Natural killer cell (primary cell): Measurements from ENCODE around the gene TP53. TPM values are rescaled to one million over a fixed set of nuclear protein-coding genes. Genes with fewer than 3 reads are reported as not detected.

Source experiments
- ATAC-seq, 3 donors: fragments of 150-1000 bp in 2 of 3; fragments of 200-7000 bp in 1 of 3; cut with Tn5 transposase; 1 replicate in 1 of 3; 2 replicates in 2 of 3; pipeline ENCODE4 v1.10.0; 2021; ENCODE audit warnings: mild to moderate bottlenecking in 2 of 3, moderate library complexity in 2 of 3
- DNase-seq, 2 donors: peaks; one replicate each; pipeline versions ENCODE4 v3.0.0 to v3.0.0-alpha.2; 2013 to 2021; ENCODE audit warnings: mixed read lengths in 1 of 2
- H3K27ac ChIP-seq: one replicate; pipeline ENCODE4 v1.5.1; 2013; ENCODE audit warnings: mild to moderate bottlenecking, low read length
- H3K27me3 ChIP-seq: one replicate; pipeline ENCODE4 v1.6.1; 2013; ENCODE audit warnings: low read length; ENCODE audit not compliant: control insufficient read depth, insufficient read depth
- H3K36me3 ChIP-seq: one replicate; pipeline ENCODE4 v1.6.1; 2013; ENCODE audit warnings: low read length; ENCODE audit not compliant: control insufficient read depth, insufficient read depth
- H3K4me1 ChIP-seq: one replicate; pipeline ENCODE4 v1.6.1; 2013; ENCODE audit warnings: low read length; ENCODE audit not compliant: control insufficient read depth, insufficient read depth
- H3K4me3 ChIP-seq: one replicate; pipeline ENCODE4 v1.5.1; 2013; ENCODE audit warnings: low read length
- H3K9me3 ChIP-seq: one replicate; pipeline ENCODE4 v1.6.1; 2013; ENCODE audit warnings: low read length; ENCODE audit not compliant: control insufficient read depth, insufficient read depth
- H3K27ac Mint-ChIP-seq, 2 donors: one replicate each; pipeline ENCODE4 v1.8.0; 2022; ENCODE audit warnings: mild to moderate bottlenecking in 2 of 2, mixed read lengths in 2 of 2, moderate library complexity in 1 of 2
- H3K27me3 Mint-ChIP-seq, 2 donors: one replicate each; pipeline ENCODE4 v1.8.0; 2022; ENCODE audit warnings: low read depth in 2 of 2, mixed read lengths in 2 of 2
- H3K36me3 Mint-ChIP-seq: one replicate; pipeline ENCODE4 v1.8.0; 2022; ENCODE audit warnings: mixed read lengths
- H3K4me1 Mint-ChIP-seq, 2 donors: one replicate each; pipeline ENCODE4 v1.8.0; 2022; ENCODE audit warnings: mixed read lengths in 2 of 2
- H3K4me3 Mint-ChIP-seq: one replicate; pipeline ENCODE4 v1.8.0; 2022; ENCODE audit warnings: mild to moderate bottlenecking, moderate library complexity, mixed read lengths
- H3K9me3 Mint-ChIP-seq, 2 donors: one replicate each; pipeline ENCODE4 v1.8.0; 2022; ENCODE audit warnings: mixed read lengths in 2 of 2
- WGBS: methylation state at CpG from one replicate; pipeline ENCODE4 v1.1.7; 2013; ENCODE audit warnings: missing lambda C conversion rate; ENCODE audit not compliant: insufficient coverage; 5-methylcytosine and 5-hydroxymethylcytosine counted together
- intact Hi-C: fragments of 100-400 bp; cut with micrococcal nuclease; formaldehyde crosslinking; loops from one replicate; pipeline ENCODE4 v1.14.2; 2022
- total RNA-seq, 4 donors: library from RNA; stranded (reverse); fragments of 120-200 nt in 1 of 4; gene quantifications; one replicate each; pipeline versions ENCODE4 v1.2.3 to v1.2.4, GENCODE V29; 2013 to 2022
- TF ChIP-seq, protein P1 (sequence below): fragments of 200-600 bp; IDR thresholded peaks from one replicate; pipeline ENCODE4 v1.8.0; 2022; ENCODE audit warnings: antibody characterized with exemption

The TP53 gene
- total RNA-seq, 3 donors from 2014 or later (not counting 1 experiment from before 2014, with no cell fraction given): 56.5 to 65.5 (median 62.0) TPM

DNA sequence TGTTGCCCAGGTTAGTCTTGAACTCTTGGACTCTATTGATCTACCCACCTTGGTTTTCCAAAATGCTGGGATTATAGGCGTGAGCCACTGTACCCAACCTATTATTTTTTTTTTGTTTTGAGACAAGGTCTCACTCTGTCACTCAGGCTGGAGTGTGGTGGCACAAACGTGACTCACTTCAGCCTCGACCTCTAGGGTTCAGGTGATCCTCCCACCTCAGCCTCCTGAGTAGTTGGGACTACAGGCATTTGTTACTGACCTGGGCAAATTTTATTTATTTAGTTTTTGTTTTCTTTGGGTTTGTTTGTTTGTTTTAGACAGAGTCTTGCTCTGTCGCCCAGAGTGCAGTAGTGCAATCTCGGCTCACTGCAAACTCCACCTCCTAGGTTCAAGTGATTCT lies 63.6 kb downstream of the TP53 start:
- DNase-seq: no peak
- H3K9me3 Mint-ChIP-seq: no peaks in the 10 kb centered on the region
- no peak overlapping the region for H3K27ac ChIP-seq
- H3K4me1 ChIP-seq: peaks cover 17% of the 10 kb centered on the region
- TF ChIP-seq, protein P1, sequence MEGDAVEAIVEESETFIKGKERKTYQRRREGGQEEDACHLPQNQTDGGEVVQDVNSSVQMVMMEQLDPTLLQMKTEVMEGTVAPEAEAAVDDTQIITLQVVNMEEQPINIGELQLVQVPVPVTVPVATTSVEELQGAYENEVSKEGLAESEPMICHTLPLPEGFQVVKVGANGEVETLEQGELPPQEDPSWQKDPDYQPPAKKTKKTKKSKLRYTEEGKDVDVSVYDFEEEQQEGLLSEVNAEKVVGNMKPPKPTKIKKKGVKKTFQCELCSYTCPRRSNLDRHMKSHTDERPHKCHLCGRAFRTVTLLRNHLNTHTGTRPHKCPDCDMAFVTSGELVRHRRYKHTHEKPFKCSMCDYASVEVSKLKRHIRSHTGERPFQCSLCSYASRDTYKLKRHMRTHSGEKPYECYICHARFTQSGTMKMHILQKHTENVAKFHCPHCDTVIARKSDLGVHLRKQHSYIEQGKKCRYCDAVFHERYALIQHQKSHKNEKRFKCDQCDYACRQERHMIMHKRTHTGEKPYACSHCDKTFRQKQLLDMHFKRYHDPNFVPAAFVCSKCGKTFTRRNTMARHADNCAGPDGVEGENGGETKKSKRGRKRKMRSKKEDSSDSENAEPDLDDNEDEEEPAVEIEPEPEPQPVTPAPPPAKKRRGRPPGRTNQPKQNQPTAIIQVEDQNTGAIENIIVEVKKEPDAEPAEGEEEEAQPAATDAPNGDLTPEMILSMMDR: no peak
- peaks cover 12 to 14% of the 10 kb centered on the region in 2 donors for H3K4me1 Mint-ChIP-seq
- H3K27ac Mint-ChIP-seq: no peak overlapping the region
- intact Hi-C loops: no loop called here
- H3K4me3 Mint-ChIP-seq: no peak overlapping the region
- H3K36me3 Mint-ChIP-seq: no peaks in the 10 kb centered on the region
- H3K36me3 ChIP-seq: peaks cover 2% of the 10 kb centered on the region
- no peak for ATAC-seq
- no peaks in the 10 kb centered on the region for H3K9me3 ChIP-seq
- H3K4me3 ChIP-seq: no peak overlapping the region
- 85% methylated on average over 5 of the region's 5 CpGs for WGBS
- no peaks in the 10 kb centered on the region for H3K27me3 ChIP-seq
- H3K27me3 Mint-ChIP-seq: no peaks in the 10 kb centered on the region

DNA sequence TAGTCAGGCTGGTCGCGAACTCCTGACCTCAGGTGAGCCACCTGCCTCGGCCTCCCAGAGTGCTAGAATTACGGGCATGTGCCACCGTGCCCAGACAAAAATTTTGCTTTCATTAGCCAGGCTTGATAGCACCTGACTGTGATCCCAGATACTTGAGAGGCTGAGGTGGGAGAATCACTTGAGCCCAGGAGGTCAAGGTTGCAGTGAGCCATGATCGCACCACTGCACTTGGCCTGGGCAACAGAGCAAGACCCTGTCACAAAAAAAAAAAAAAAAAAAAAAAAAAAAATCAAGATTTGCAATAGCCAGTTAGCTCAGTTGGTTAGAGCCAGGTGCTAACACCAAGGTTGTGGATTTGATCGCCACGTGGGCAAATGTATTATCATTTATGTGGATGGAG lies 66.5 kb downstream of the TP53 start:
- no peak overlapping the region for H3K4me3 ChIP-seq
- Mint-ChIP-seq H3K36me3 (no peaks in the 10 kb centered on the region), H3K27ac (no peak overlapping the region), H3K4me1 (no peaks in the 10 kb centered on the region), H3K27me3 (no peaks in the 10 kb centered on the region), H3K9me3 (no peaks in the 10 kb centered on the region), H3K4me3 (no peak overlapping the region)
- ATAC-seq (no peak), DNase-seq (no peak)
- intact Hi-C loops: no loop called here
- no peaks in the 10 kb centered on the region for H3K9me3 ChIP-seq
- no peaks in the 10 kb centered on the region for H3K36me3 ChIP-seq
- no peaks in the 10 kb centered on the region for H3K27me3 ChIP-seq
- H3K27ac ChIP-seq: no peak overlapping the region
- no peaks in the 10 kb centered on the region for H3K4me1 ChIP-seq
- TF ChIP-seq, protein P1: no peak
- WGBS: 94% methylated on average over 8 of the region's 8 CpGs

DNA sequence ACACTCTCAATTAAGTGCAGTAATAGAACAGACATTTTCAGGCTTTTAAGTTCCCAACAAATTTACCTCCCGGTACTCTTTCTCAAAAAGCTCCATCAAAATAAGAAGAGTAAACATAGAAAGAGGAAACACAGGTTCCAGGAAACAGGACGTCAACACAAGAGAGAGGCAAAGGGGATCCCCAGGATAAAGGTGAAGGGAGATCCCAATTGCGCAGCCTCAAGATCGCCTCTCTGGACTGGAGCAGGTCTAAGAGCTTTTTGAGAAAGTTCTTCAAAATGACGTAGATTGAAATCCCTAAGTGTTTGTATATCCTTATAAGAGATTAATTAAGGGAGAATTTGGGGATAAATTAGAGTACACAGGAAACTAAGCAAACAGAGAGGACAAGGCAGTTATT lies 68.7 kb downstream of the TP53 start:
- TF ChIP-seq, protein P1: no peak
- H3K27ac Mint-ChIP-seq: no peak overlapping the region
- H3K4me1 ChIP-seq: peaks cover 12% of the 10 kb centered on the region
- H3K36me3 Mint-ChIP-seq: no peaks in the 10 kb centered on the region
- 84% methylated on average over 4 of the region's 5 CpGs for WGBS
- no peaks in the 10 kb centered on the region for H3K27me3 ChIP-seq
- peaks cover 5 to 12% of the 10 kb centered on the region in 2 donors for H3K4me1 Mint-ChIP-seq
- H3K4me3 ChIP-seq: no peak overlapping the region
- H3K4me3 Mint-ChIP-seq: no peak overlapping the region
- H3K27ac ChIP-seq: no peak overlapping the region
- no peaks in the 10 kb centered on the region for H3K36me3 ChIP-seq
- no peaks in the 10 kb centered on the region for H3K9me3 ChIP-seq
- intact Hi-C loops: no loop called here
- DNase-seq (no peak), ATAC-seq (no peak)
- H3K27me3 Mint-ChIP-seq: no peaks in the 10 kb centered on the region
- no peaks in the 10 kb centered on the region for H3K9me3 Mint-ChIP-seq

Other genes starting within 250 kb of the TP53 start
- 1 to 10 TPM; 1.2 to 4.2 (median 1.9) TPM for gene FGF11, start 248.0 kb downstream of the TP53 start, total RNA-seq
- 10 to 100 TPM in 2 of 3 donors, 1 to 10 TPM in 1; 9.8 to 10.4 (median 10.2) TPM for gene CHRNB1, start 242.4 kb downstream of the TP53 start, total RNA-seq
- gene ZBTB4, start 207.9 kb downstream of the TP53 start, total RNA-seq: 10 to 100 TPM; 64.0 to 72.5 (median 68.4) TPM
- gene SLC35G6, start 206.0 kb downstream of the TP53 start, total RNA-seq: not detected
- 100 to 1,000 TPM; 515 to 879 (median 524) TPM for gene POLR2A, start 203.1 kb downstream of the TP53 start, total RNA-seq
- gene TNFSF12, start 138.4 kb downstream of the TP53 start, total RNA-seq: 10 to 100 TPM; 49.1 to 62.6 (median 60.3) TPM
- gene TNFSF13, start 128.7 kb downstream of the TP53 start, total RNA-seq: 10 to 100 TPM in 1 of 3 donors, 1 to 10 TPM in 2; 2.7 to 11.1 (median 2.7) TPM
- gene SENP3, start 125.6 kb downstream of the TP53 start, total RNA-seq: 10 to 100 TPM; 36.9 to 42.3 (median 39.1) TPM
- gene CD68, start 107.9 kb downstream of the TP53 start, total RNA-seq: 10 to 100 TPM in 2 of 3 donors, 1 to 10 TPM in 1; 1.4 to 24.7 (median 13.0) TPM
- 10 to 100 TPM; 26.3 to 29.2 (median 27.1) TPM for gene MPDU1, start 103.6 kb downstream of the TP53 start, total RNA-seq
- under 1 TPM in 1 of 3 donors, not detected in 2; 0.27 TPM for gene SOX15, start 97.4 kb downstream of the TP53 start, total RNA-seq
- gene FXR2, start 72.6 kb downstream of the TP53 start, total RNA-seq: 10 to 100 TPM; 23.7 to 40.2 (median 29.5) TPM
- gene SAT2, start 59.7 kb downstream of the TP53 start, total RNA-seq: 10 to 100 TPM; 63.0 to 71.6 (median 70.1) TPM
- not detected for gene SHBG, start 57.4 kb downstream of the TP53 start, total RNA-seq
- gene ATP1B2, start 36.6 kb downstream of the TP53 start, total RNA-seq: under 1 TPM in 2 of 3 donors, not detected in 1; 0.18 to 0.19 TPM
- 10 to 100 TPM in 2 of 3 donors, 1 to 10 TPM in 1; 9.9 to 12.8 (median 12.0) TPM for gene WRAP53, start 987 bp upstream of the TP53 start, total RNA-seq
- gene EFNB3, start 17.7 kb upstream of the TP53 start, total RNA-seq: not detected
- gene DNAH2, start 30.3 kb upstream of the TP53 start, total RNA-seq: under 1 TPM in 2 of 3 donors, not detected in 1; 0.05 to 0.07 TPM
- 100 to 1,000 TPM; 104 to 165 (median 149) TPM for gene KDM6B, start 146.7 kb upstream of the TP53 start, total RNA-seq
- 10 to 100 TPM; 12.7 to 45.5 (median 27.6) TPM for gene TMEM88, start 167.6 kb upstream of the TP53 start, total RNA-seq
- gene NAA38, start 170.1 kb upstream of the TP53 start, total RNA-seq: 10 to 100 TPM; 35.9 to 40.3 (median 37.3) TPM
- 10 to 100 TPM; 11.0 to 18.3 (median 11.5) TPM for gene CYB5D1, start 170.5 kb upstream of the TP53 start, total RNA-seq
- 100 to 1,000 TPM; 215 to 275 (median 218) TPM for gene CHD3, start 201.3 kb upstream of the TP53 start, total RNA-seq
- 1 to 10 TPM; 3.6 to 5.9 (median 4.7) TPM for gene RNF227, start 228.8 kb upstream of the TP53 start, total RNA-seq
- 10 to 100 TPM in 1 of 3 donors, 1 to 10 TPM in 2; 7.9 to 11.7 (median 9.3) TPM for gene KCNAB3, start 242.4 kb upstream of the TP53 start, total RNA-seq
- 100 to 1,000 TPM; 122 to 144 (median 135) TPM for gene TRAPPC1, start 244.5 kb upstream of the TP53 start, total RNA-seq
- 10 to 100 TPM; 36.3 to 49.8 (median 45.2) TPM for gene CNTROB, start 244.7 kb upstream of the TP53 start, total RNA-seq